Tibial nerve (tissue), 4 donors: Measurements from ENCODE around the gene ANKRD26.

Source experiments
- CTCF ChIP-seq, 5 experiments: fragments of 200-600 bp in 3 of 5; fragments of 450-650 bp in 2 of 5; sonication (generic) in 3 of 5; IDR thresholded peaks; one replicate each; pipeline ENCODE4 v1.5.1; 2016 to 2019; ENCODE audit warnings: antibody characterized with exemption in 5 of 5, mild to moderate bottlenecking in 3 of 5, moderate library complexity in 2 of 5
- EP300 ChIP-seq, 2 donors: sonication (generic); formaldehyde crosslinking; IDR thresholded peaks; one replicate each; pipeline ENCODE4 v1.6.1; 2017; ENCODE audit warnings: antibody characterized with exemption in 2 of 2, mild to moderate bottlenecking in 1 of 2

- no peak for TF ChIP-seq CTCF (IDR thresholded peaks at IDR 0.05)
- TF ChIP-seq EP300 (IDR thresholded peaks at IDR 0.05): no peak
Observed at GRCh38 chr10:27134371-27134770, 34.1 kb upstream of the ANKRD26 start.
